K562 (cell line): Measurements from ENCODE around the gene PRPF18.

Experiments used
- CTCF ChIP-seq, 3 experiments: IDR thresholded peaks in 2 of 3; conservative IDR thresholded peaks in 1 of 3; 2 replicates each; pipeline ENCODE4 v1.5.1; 2011 to 2012; ENCODE audit warnings: low read length in 3 of 3, mild to moderate bottlenecking in 3 of 3, control low read depth in 2 of 3, improper control_type of control experiment in 1 of 3, inconsistent platforms in 1 of 3, low read depth in 1 of 3, mixed read lengths in 1 of 3, moderate library complexity in 1 of 3; ENCODE audit not compliant: insufficient read depth in 2 of 3
- E4F1 ChIP-seq: fragments of 250-450 bp; sonication (Bioruptor Pico); IDR thresholded peaks from 2 replicates; pipeline ENCODE4 v1.5.0; 2021; ENCODE audit warnings: mild to moderate bottlenecking, borderline replicate concordance
- EP300 ChIP-seq: IDR thresholded peaks from 2 replicates; pipeline ENCODE4 v1.6.1; 2012; ENCODE audit warnings: low read length, improper control_type of control experiment
- MAX ChIP-seq: sonication (generic); formaldehyde crosslinking; IDR thresholded peaks from 2 replicates; pipeline ENCODE4 v1.9.0; 2022; ENCODE audit warnings: mild to moderate bottlenecking, missing genetic modification reagents
- NCOR1 ChIP-seq: fragments of 450-650 bp; IDR thresholded peaks from 2 replicates; pipeline ENCODE4 v1.6.1; 2016; ENCODE audit warnings: mild to moderate bottlenecking, moderate library complexity
- PATZ1 ChIP-seq: fragments of 250-450 bp; sonication (Bioruptor Pico); IDR thresholded peaks from 2 replicates; pipeline ENCODE4 v1.5.0; 2020; ENCODE audit warnings: mild to moderate bottlenecking, borderline replicate concordance
- PBX2 ChIP-seq, 2 experiments: IDR thresholded peaks in 1 of 2; conservative IDR thresholded peaks in 1 of 2; 2 replicates each; pipeline ENCODE4 v1.6.1; 2016; ENCODE audit warnings: low read depth in 2 of 2, mild to moderate bottlenecking in 1 of 2, missing compliant biosample characterization in 1 of 2, missing genetic modification characterization in 1 of 2, moderate library complexity in 1 of 2
- SUPT5H ChIP-seq: fragments of 450-650 bp; IDR thresholded peaks from 2 replicates; pipeline ENCODE4 v1.6.1; 2016

GRCh38 chr10:13542533-13542932, 44.2 kb upstream of the PRPF18 start:
- no peak for TF ChIP-seq MAX (CRISPR knock-in tag)
- no peak for TF ChIP-seq E4F1 (CRISPR knock-in tag)
- TF ChIP-seq EP300 = no peak
- TF ChIP-seq NCOR1 = no peak
- no peak for TF ChIP-seq PATZ1 (CRISPR knock-in tag)
- no peak for TF ChIP-seq SUPT5H
- no peak for TF ChIP-seq PBX2 (CRISPR knock-in tag; IDR thresholded peaks at IDR 0.05; ENCODE audit: low read depth)
- no peak for TF ChIP-seq PBX2 (tag; conservative IDR thresholded peaks at IDR 0.05; ENCODE audit: low read depth)
- TF ChIP-seq CTCF (IDR thresholded peaks at IDR 0.05 in 2 of 3, conservative IDR thresholded peaks at IDR 0.05 in 1 of 3; ENCODE audit: insufficient read depth in 2 of 3, low read depth in 1 of 3, low read length in 3 of 3) = no peak
